ENCODE data around the gene EFHD2. TPM values are rescaled to one million over a fixed set of nuclear protein-coding genes. Genes with fewer than 3 reads are reported as not detected.
A peak's percentile ranks its signal among the peaks of the same experiment; 100 is the strongest.

The EFHD2 gene
- polyA plus RNA-seq, 1 experiment, result 24.0 TPM

DNA sequence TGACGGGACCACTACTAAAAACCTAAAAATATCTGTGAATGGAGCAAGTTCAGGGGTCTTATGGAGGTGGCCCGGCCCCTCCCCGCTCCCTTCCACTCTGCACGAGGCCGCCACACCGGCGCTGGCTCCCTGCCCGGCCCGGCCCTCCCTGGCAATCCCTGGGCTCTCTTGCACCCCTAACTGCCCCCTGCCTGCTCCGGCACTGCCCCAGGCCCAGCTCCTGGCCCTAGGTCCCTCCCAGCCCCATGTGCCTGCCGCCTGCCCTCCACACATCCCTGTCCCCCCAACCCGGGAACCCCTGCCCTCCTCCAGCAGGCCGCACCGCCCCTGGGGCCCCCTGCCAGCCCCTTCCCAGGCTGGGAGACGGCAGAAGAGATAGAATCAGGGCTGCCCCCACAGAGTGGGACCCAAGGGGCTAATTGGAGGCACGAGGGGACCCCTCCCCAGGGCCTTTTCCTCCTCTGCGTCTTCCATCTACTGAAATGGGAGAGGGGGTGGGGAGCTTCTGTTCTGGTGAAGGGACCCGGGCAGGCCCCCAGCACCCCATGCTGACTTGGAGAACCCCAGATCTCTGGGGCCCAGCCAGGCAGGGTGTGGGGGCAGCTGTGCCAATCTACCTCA is 19.2 kb downstream of the EFHD2 start:
- ChIA-PET CTCF (interaction anchor here (1.0 to 13.1 kb wide), 6 partner anchors 23 to 276 kb away, joined by 3 to 242 read pairs (median 4); partner anchors contain the start of gene TMEM51), POLR2A (no interaction called here)
- DNase-seq (ENCODE audit: low read depth), result no peak

DNA sequence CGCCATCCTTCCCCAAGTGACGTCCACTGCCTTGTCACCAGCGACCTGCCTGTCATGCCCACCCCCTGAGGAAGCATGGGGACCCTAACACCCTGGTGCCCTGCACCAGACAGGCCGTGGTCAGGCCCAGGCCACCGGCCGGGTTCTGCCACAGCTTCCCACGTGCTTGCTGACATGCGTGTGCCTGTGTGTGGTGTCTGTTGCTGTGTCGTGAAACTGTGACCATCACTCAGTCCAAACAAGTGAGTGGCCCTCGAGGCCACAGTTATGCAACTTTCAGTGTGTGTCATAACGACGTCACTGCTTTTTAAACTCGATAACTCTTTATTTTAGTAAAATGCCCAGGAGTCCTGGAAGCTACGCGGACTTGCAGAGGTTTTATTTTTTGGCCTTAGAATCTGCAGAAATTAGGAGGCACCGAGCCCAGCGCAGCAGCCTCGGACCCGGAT is 20.0 kb downstream of the EFHD2 start:
- Histone ChIP-seq H3K27me3 (ENCODE audit: control insufficient read depth, insufficient read depth, low read length) (no peaks in the 10 kb centered on the region), H3K4me3 (ENCODE audit: low read depth, low read length) (no peak overlapping the region), H3K36me3 (ENCODE audit: control insufficient read depth, insufficient read depth, low read length) (peaks cover 4% of the 10 kb centered on the region)
- ChIA-PET POLR2A (no interaction called here), CTCF (interaction anchor here (0.6 to 13.1 kb wide), 9 partner anchors 9 to 124 kb away, joined by 3 to 242 read pairs (median 16); no protein-coding TSS in a partner anchor)
- DNase-seq (ENCODE audit: low read depth), result no peak
- no peak for TF ChIP-seq CTCF (IDR thresholded peaks at IDR 0.05; ENCODE audit: insufficient read depth, low read depth, low read length)

More for the DNA sequence above, 19.2 kb downstream of the EFHD2 start:
- H3K4me3 ChIP-seq (ENCODE audit: low read depth, low read length), result no peak overlapping the region
- no peaks in the 10 kb centered on the region for H3K27me3 ChIP-seq (ENCODE audit: control insufficient read depth, insufficient read depth, low read length)
- peaks cover 5% of the 10 kb centered on the region for H3K36me3 ChIP-seq (ENCODE audit: control insufficient read depth, insufficient read depth, low read length)
- no peak for TF ChIP-seq CTCF (IDR thresholded peaks at IDR 0.05; ENCODE audit: insufficient read depth, low read depth, low read length)

GRCh38 chr1:15430787-15431570 is 21.3 kb downstream of the EFHD2 start:
- POLR2A ChIA-PET, result interaction anchor here (0.6 kb wide), 1 partner anchor 739 kb away, joined by 3 read pairs; no protein-coding TSS in a partner anchor
- CTCF ChIA-PET, result interaction anchor here (0.6 to 13.1 kb wide), 27 partner anchors 10 to 304 kb away, joined by 3 to 242 read pairs (median 4); partner anchors contain the start of gene TMEM51

DNA sequence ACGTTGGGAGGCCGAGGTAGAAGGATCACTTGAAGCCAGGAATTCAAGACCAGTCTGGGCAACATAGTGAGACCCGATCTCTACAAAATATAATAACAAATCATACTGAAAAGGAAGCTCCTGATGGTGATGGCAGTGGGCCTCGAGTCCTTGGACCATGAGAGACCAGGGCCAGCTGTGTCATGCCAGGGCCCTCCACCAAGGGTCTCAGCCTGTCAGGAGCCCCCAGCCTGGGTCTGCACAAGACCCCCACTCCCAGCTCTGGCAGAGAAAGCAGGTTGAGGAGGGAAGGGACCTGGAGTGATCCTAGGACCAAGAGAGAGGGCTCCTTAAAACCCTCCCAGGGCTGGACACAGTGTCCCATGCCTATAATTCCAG is 21.9 kb downstream of the EFHD2 start:
- Histone ChIP-seq H3K27me3 (ENCODE audit: control insufficient read depth, insufficient read depth, low read length) (no peaks in the 10 kb centered on the region), H3K4me3 (ENCODE audit: low read depth, low read length) (no peak overlapping the region), H3K36me3 (ENCODE audit: control insufficient read depth, insufficient read depth, low read length) (peaks cover 4% of the 10 kb centered on the region)
- POLR2A ChIA-PET, result no interaction called here
- CTCF ChIA-PET, result interaction anchor here (0.6 to 13.1 kb wide), 25 partner anchors 10 to 304 kb away, joined by 3 to 242 read pairs (median 5); partner anchors contain the start of gene TMEM51
- DNase-seq (ENCODE audit: low read depth), result no peak
- no peak for TF ChIP-seq CTCF (IDR thresholded peaks at IDR 0.05; ENCODE audit: insufficient read depth, low read depth, low read length)

More at GRCh38 chr1:15430787-15431570, 21.3 kb downstream of the EFHD2 start:
- no peak overlapping the region for H3K4me3 ChIP-seq (ENCODE audit: low read depth, low read length)
- peak; percentile 95 for TF ChIP-seq CTCF (IDR thresholded peaks at IDR 0.05; ENCODE audit: insufficient read depth, low read depth, low read length)
- H3K27me3 ChIP-seq (ENCODE audit: control insufficient read depth, insufficient read depth, low read length), result no peaks in the 10 kb centered on the region
- DNase-seq (ENCODE audit: low read depth), result no peak
- H3K36me3 ChIP-seq (ENCODE audit: control insufficient read depth, insufficient read depth, low read length), result peaks cover 4% of the 10 kb centered on the region

DNA sequence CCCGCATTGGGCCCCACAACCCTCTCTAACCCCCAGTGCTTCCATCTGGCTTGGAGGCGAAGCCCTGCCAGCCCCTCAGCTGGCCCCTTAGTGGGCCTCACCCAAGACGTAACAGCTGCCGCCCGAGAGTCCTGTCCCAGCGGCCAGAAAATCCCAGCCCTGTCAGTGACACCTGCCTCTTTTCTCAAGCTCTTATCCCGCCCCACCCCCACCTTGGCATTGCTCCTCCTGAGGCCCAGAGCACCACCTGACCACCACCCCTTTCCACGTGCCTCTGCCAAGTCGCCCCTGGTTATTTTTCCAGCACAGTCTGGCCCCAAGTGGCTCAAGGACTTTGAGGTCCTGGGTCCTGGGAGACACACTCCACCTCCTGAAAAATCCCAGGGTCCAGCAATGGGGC is 22.6 kb downstream of the EFHD2 start:
- no peak overlapping the region for H3K4me3 ChIP-seq (ENCODE audit: low read depth, low read length)
- H3K36me3 ChIP-seq (ENCODE audit: control insufficient read depth, insufficient read depth, low read length), result peaks cover 2% of the 10 kb centered on the region
- no peaks in the 10 kb centered on the region for H3K27me3 ChIP-seq (ENCODE audit: control insufficient read depth, insufficient read depth, low read length)
- ChIA-PET POLR2A (no interaction called here), CTCF (interaction anchor here (0.7 to 13.1 kb wide), 15 partner anchors 9 to 305 kb away, joined by 3 to 242 read pairs (median 13); partner anchors contain the start of gene TMEM51)
- no peak for TF ChIP-seq CTCF (IDR thresholded peaks at IDR 0.05; ENCODE audit: insufficient read depth, low read depth, low read length)
- DNase-seq (ENCODE audit: low read depth), result no peak

All from BJ (cell line).